Measurements from ENCODE around the gene RBBP8NL. TPM values are rescaled to one million over a fixed set of nuclear protein-coding genes. Genes with fewer than 3 reads are reported as not detected.

RBBP8NL gene
- total and polyA plus RNA-seq, 9 of the 15 experiments (the other 6 are each of a cell fraction or from before 2014, with no cell fraction given), result not detected

DNA sequence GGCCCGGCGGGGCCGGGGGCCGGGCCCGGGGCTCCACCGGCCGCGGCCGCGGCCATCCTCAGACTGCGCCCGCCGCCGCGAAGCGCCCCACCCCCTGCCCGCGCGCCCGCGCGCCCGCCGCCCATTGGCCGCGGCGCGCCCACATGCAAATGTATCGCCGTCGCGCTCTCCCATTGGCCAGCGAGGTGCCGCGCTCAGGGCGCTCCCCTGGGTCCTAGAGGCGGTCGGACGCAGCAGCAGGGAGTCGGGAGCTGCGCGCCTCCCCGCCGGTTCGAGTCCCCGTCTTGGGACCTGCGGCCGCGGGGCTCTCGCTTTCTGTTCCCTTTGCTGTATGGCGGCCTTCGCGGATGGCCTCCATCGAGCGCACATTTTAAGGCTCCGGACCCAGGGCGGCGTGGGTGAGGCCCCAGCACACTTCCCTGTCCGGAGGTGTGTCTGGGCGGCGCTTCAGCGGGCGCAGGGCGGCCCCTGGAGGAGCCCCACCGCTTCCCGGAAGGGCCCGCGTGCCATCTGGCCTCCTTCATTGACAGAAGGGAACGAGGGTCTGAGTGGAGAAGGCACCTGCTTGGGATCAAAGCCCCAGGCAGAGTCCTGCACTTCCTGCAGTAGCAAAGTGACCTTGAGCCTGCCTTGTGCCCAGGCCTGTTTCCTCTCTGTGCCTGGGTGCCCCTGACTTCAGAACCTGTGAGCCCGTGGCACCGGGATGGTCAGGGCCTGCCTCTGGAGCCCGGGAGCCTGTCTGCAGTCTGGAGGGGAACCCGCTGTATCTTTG is 19.9 kb downstream of the RBBP8NL start, which contains the start of gene CABLES2 (continued):
- TF ChIP-seq, protein P1, sequence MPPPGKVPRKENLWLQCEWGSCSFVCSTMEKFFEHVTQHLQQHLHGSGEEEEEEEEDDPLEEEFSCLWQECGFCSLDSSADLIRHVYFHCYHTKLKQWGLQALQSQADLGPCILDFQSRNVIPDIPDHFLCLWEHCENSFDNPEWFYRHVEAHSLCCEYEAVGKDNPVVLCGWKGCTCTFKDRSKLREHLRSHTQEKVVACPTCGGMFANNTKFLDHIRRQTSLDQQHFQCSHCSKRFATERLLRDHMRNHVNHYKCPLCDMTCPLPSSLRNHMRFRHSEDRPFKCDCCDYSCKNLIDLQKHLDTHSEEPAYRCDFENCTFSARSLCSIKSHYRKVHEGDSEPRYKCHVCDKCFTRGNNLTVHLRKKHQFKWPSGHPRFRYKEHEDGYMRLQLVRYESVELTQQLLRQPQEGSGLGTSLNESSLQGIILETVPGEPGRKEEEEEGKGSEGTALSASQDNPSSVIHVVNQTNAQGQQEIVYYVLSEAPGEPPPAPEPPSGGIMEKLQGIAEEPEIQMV (tag; conservative IDR thresholded peaks at IDR 0.05; ENCODE audit: low read depth), result no peak
- TF ChIP-seq GATA2 (CRISPR knock-in tag; IDR thresholded peaks at IDR 0.05), result no peak
- TF ChIP-seq, protein P2, sequence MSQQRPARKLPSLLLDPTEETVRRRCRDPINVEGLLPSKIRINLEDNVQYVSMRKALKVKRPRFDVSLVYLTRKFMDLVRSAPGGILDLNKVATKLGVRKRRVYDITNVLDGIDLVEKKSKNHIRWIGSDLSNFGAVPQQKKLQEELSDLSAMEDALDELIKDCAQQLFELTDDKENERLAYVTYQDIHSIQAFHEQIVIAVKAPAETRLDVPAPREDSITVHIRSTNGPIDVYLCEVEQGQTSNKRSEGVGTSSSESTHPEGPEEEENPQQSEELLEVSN (IDR thresholded peaks at IDR 0.05; ENCODE audit: borderline replicate concordance in 1 of 2, extremely low read depth in 1 of 2, insufficient read depth in 1 of 2, insufficient read length in 1 of 2, low read depth in 1 of 2, low read length in 1 of 2, poor library complexity in 1 of 2, severe bottlenecking in 1 of 2), result peak; percentile 65 to 88
- TF ChIP-seq, protein P3, sequence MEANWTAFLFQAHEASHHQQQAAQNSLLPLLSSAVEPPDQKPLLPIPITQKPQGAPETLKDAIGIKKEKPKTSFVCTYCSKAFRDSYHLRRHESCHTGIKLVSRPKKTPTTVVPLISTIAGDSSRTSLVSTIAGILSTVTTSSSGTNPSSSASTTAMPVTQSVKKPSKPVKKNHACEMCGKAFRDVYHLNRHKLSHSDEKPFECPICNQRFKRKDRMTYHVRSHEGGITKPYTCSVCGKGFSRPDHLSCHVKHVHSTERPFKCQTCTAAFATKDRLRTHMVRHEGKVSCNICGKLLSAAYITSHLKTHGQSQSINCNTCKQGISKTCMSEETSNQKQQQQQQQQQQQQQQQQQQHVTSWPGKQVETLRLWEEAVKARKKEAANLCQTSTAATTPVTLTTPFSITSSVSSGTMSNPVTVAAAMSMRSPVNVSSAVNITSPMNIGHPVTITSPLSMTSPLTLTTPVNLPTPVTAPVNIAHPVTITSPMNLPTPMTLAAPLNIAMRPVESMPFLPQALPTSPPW (CRISPR knock-in tag; IDR thresholded peaks at IDR 0.05), result peak; percentile 83
- no peak for TF ChIP-seq ZNF143 (CRISPR knock-in tag; IDR thresholded peaks at IDR 0.05)
- TF ChIP-seq, protein P4, sequence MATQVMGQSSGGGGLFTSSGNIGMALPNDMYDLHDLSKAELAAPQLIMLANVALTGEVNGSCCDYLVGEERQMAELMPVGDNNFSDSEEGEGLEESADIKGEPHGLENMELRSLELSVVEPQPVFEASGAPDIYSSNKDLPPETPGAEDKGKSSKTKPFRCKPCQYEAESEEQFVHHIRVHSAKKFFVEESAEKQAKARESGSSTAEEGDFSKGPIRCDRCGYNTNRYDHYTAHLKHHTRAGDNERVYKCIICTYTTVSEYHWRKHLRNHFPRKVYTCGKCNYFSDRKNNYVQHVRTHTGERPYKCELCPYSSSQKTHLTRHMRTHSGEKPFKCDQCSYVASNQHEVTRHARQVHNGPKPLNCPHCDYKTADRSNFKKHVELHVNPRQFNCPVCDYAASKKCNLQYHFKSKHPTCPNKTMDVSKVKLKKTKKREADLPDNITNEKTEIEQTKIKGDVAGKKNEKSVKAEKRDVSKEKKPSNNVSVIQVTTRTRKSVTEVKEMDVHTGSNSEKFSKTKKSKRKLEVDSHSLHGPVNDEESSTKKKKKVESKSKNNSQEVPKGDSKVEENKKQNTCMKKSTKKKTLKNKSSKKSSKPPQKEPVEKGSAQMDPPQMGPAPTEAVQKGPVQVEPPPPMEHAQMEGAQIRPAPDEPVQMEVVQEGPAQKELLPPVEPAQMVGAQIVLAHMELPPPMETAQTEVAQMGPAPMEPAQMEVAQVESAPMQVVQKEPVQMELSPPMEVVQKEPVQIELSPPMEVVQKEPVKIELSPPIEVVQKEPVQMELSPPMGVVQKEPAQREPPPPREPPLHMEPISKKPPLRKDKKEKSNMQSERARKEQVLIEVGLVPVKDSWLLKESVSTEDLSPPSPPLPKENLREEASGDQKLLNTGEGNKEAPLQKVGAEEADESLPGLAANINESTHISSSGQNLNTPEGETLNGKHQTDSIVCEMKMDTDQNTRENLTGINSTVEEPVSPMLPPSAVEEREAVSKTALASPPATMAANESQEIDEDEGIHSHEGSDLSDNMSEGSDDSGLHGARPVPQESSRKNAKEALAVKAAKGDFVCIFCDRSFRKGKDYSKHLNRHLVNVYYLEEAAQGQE (IDR thresholded peaks at IDR 0.05; ENCODE audit: borderline replicate concordance), result peak; percentile 34; the same call in 1 of the 2 replicates
- TF ChIP-seq, protein P4 (CRISPR knock-in tag; IDR thresholded peaks at IDR 0.05; ENCODE audit: low read depth), result peak; percentile 82
- TF ChIP-seq, protein P5, sequence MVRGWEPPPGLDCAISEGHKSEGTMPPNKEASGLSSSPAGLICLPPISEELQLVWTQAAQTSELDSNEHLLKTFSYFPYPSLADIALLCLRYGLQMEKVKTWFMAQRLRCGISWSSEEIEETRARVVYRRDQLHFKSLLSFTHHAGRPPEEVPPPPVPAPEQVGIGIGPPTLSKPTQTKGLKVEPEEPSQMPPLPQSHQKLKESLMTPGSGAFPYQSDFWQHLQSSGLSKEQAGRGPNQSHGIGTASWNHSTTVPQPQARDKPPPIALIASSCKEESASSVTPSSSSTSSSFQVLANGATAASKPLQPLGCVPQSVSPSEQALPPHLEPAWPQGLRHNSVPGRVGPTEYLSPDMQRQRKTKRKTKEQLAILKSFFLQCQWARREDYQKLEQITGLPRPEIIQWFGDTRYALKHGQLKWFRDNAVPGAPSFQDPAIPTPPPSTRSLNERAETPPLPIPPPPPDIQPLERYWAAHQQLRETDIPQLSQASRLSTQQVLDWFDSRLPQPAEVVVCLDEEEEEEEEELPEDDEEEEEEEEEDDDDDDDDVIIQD (CRISPR knock-in tag; IDR thresholded peaks at IDR 0.05), result no peak
- no peak; a peak in 1 of 4 replicates for TF ChIP-seq FOXK2 (conservative IDR thresholded peaks at IDR 0.05 in 1 of 2, IDR thresholded peaks at IDR 0.05 in 1 of 2; ENCODE audit: low read depth in 2 of 2)
- TF ChIP-seq, protein P6, sequence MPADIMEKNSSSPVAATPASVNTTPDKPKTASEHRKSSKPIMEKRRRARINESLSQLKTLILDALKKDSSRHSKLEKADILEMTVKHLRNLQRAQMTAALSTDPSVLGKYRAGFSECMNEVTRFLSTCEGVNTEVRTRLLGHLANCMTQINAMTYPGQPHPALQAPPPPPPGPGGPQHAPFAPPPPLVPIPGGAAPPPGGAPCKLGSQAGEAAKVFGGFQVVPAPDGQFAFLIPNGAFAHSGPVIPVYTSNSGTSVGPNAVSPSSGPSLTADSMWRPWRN (IDR thresholded peaks at IDR 0.05; ENCODE audit: low read depth), result peak; percentile 23; the same call in 1 of the 2 replicates

All from K562 (cell line).